DND-41 (cell line): ENCODE results near the gene USP34.

Source experiments
- CTCF ChIP-seq: IDR thresholded peaks from 2 replicates; pipeline ENCODE4 v1.5.1; 2012; ENCODE audit warnings: borderline replicate concordance, low read length, moderate library complexity, mild to moderate bottlenecking; ENCODE audit not compliant: poor library complexity, severe bottlenecking; ENCODE audit errors: extremely low read depth
- EZH2 ChIP-seq: IDR thresholded peaks from 3 replicates; pipeline ENCODE4 v1.6.1; 2012; ENCODE audit warnings: borderline replicate concordance, low read depth, mild to moderate bottlenecking, moderate library complexity, low read length, inconsistent platforms; ENCODE audit not compliant: severe bottlenecking

- no peak for TF ChIP-seq CTCF
- TF ChIP-seq EZH2: no peak
Observed at GRCh38 chr2:61451178-61451577, 19.7 kb downstream of the USP34 start.
